WI38 (cell line): ENCODE data around the gene RNF115.
"Not testable (repeated sequence)": the region's sequence is repeated elsewhere in the genome, so short reads cannot be mapped to it uniquely, and the experiment has no call there.

Source experiments
- H3K4me3 ChIP-seq: 2 replicates; pipeline ENCODE4 v1.5.1; 2011; ENCODE audit warnings: low read depth, mild to moderate bottlenecking, control low read depth, low read length
- TF ChIP-seq, protein P1 (sequence below): IDR thresholded peaks from 2 replicates; pipeline ENCODE4 v1.5.1; 2012; ENCODE audit warnings: low read depth, mild to moderate bottlenecking, control low read depth, low read length

Gene RNF115

DNA sequence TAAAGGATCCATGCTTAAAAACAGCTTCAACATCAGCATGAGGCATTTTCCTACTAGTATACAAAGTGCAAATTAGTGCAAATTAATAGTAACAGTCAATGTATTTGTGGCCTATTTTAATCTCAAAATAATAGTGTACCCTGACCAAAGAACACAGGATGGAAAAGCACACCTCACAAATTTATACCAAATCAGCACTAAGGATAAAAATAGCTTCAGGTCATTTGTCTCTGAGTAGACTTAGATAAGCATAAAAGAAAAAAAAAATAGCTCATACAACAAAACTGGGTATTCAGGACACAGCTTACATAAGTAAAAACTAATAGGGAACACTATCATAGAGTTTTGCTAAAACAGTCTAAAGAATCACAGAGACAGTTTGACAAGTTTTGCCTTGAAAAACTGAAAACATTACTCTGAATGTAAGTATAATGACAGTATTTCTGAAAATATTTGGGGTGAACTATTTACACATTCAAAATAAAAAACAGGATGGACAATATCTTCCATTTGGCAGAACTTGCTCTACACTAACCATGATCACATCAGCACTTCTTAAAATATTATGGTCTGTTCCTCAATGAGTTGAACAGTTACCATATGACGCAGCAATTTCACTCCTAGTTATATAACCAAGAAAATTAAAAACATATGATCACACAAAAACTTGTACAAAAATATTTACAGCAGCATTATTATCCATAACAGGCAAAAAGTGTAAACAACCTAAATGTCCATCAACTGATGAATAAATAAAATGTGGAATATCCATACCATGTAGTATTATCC, 46.3 kb downstream of the RNF115 start:
- TF ChIP-seq, protein P1, sequence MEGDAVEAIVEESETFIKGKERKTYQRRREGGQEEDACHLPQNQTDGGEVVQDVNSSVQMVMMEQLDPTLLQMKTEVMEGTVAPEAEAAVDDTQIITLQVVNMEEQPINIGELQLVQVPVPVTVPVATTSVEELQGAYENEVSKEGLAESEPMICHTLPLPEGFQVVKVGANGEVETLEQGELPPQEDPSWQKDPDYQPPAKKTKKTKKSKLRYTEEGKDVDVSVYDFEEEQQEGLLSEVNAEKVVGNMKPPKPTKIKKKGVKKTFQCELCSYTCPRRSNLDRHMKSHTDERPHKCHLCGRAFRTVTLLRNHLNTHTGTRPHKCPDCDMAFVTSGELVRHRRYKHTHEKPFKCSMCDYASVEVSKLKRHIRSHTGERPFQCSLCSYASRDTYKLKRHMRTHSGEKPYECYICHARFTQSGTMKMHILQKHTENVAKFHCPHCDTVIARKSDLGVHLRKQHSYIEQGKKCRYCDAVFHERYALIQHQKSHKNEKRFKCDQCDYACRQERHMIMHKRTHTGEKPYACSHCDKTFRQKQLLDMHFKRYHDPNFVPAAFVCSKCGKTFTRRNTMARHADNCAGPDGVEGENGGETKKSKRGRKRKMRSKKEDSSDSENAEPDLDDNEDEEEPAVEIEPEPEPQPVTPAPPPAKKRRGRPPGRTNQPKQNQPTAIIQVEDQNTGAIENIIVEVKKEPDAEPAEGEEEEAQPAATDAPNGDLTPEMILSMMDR = no peak
- no peak overlapping the region for H3K4me3 ChIP-seq

DNA sequence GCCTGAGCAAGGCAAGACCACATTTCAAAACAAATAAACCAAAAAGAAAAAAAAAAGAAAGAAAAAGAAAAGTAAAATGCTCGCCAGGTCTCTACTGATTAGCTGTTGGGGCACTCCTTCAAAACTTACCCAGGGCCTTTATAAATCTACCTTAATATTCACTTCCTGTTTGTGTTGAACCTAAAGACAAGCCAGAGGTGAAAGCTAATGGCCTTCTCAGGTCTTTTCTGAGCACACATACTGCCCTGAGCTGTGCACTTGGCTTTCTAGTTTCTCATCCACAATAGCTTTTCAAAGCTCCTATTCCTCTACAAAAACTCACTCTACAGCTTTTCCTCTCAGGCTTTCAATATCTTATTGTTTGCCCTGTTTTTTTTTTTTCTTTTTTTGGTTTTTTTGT, 50.5 kb downstream of the RNF115 start:
- no peak overlapping the region for H3K4me3 ChIP-seq
- TF ChIP-seq, protein P1 = no peak

DNA sequence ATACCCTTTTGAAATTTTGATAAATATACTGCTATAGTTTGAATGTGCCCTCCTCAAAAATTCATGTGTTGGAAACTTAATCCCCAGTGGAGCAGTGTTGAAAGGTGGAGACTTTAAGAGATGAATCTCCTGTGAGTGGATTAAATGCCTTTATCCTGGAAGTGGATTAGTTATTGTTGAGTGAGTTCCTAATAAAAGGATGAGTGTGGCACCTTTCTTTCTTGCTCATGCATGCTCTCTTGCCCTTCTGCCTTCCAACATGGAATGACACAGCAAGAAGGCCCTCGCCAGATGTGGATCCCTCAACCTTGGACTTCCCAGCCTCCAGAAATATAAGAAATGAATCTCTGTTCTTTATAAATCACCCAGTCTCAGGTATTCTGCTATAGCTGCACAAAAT, 52.8 kb downstream of the RNF115 start:
- TF ChIP-seq, protein P1 = no peak
- H3K4me3 ChIP-seq = no peak overlapping the region

DNA sequence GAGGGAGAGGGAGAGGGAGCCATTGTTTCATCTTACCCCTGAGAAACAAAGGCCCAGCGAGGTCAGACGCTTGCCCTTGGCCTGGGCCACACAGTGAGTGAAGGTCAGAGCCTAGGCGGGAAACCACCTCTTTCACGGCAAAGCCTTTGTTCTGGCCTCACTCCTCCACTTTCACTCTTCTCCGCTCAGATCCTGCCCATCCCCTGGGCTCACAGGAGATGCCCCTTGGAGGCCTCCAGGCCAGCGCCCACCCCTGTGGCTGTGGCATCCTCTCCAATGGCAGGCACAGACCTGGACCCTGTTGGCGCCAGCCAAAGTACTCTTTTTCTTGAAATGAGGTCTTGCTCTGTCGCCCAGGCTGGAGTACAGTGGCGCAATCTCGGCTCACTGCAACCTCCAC, 55.9 kb downstream of the RNF115 start:
- H3K4me3 ChIP-seq = not testable (repeated sequence)

DNA sequence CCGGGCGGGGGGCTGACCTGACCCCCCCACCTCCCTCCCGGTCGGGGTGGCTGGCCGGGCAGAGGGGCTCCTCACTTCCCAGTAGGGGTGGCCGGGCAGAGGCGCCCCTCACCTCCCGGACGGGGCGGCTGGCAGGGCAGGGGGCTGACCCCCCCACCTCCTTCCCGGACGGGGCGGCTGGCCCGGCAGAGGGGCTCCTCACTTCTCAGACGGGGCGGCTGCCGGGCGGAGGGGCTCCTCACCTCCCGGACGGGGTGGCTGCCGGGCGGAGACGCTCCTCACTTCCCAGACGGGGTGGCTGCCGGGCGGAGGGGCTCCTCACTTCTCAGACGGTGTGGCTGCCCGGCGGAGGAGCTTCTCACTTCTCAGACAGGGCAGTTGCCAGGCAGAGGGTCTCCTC, 57.0 kb downstream of the RNF115 start:
- not testable (repeated sequence) for H3K4me3 ChIP-seq

DNA sequence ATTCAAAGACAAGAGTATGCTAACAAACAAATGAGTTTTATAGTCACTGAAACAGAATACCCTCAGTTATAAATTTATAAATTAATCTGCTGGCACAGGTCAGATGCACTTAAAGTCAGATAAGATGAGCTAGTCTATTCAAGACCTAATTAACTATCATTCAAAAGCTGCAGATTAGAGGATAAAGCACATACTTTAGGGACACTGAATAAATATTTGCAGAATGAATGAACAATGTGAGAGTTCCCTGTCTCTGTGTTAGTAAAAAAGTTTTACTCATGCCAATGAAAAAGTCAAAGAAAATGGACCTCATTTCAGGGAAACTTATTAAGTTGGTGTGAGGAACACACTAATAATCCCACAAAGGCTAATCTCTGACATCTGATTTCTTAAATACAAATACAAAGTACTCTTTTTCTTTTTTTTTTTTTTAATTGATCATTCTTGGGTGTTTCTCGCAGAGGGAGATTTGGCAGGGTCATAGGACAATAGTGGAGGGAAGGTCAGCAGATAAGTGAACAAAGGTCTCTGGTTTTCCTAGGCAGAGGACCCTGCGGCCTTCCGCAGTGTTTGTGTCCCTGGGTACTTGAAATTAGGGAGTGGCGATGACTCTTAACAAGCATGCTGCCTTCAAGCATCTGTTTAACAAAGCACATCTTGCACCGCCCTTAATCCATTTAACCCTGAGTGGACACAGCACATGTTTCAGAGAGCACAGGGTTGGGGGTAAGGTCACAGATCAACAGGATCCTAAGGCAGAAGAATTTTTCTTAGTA, 58.1 kb downstream of the RNF115 start:
- H3K4me3 ChIP-seq = not testable (repeated sequence)

DNA sequence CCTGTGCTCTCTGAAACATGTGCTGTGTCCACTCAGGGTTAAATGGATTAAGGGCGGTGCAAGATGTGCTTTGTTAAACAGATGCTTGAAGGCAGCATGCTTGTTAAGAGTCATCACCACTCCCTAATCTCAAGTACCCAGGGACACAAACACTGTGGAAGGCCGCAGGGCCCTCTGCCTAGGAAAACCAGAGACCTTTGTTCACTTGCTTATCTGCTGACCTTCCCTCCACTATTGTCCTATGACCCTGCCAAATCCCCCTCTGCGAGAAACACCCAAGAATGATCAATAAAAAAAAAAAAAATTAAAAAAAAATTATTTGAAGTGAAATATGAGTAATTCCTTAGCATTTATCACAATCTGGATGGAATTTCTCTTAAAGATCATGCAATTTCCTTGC, 58.8 kb downstream of the RNF115 start:
- H3K4me3 ChIP-seq = not testable (repeated sequence)

DNA sequence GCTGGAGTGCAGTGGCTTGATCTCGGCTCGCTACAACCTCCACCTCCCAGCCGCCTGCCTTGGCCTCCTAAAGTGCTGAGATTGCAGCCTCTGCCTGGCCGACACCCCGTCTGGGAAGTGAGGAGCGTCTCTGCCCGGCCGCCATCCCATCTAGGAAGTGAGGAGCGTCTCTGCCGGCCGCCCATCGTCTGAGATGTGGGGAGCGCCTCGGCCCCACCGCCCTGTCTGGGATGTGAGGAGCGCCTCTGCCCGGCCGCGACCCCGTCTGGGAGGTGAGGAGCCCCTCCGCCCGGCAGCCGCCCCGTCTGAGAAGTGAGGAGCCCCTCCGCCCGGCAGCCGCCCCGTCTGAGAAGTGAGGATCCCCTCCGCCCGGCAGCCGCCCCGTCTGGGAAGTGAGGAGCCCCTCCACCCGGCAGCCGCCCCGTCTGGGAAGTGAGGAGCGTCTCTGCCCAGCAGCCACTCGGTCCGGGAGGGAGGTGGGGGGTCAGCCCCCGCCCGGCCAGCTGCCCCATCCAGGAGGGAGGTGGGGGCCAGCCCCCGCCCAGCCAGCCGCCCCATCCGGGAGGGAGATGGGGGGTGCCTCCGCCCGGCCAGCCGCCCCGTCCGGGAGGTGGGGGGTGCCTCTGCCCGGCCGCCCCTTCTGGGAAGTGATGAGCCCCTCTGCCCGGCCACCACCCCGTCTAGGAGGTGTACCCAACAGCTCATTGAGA, 59.5 kb downstream of the RNF115 start:
- not testable (repeated sequence) for H3K4me3 ChIP-seq

DNA sequence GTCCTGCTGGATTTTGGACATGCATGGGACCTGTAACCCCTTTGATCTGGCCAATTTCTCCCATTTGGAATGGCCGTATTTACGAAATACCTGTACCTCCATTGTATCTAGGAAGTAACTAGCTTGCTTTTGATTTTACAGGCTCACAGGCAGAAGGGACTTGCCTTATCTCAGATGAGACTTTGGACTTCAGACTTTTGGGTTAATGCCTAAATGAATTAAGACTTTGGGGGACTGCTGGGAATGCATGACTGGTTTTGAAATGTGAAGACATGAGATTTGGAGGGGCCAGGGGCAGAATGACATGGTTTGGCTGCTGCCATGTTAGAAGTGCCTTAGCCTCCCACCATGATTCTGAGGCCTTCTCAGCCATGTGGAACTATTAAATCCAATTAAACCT, 61.9 kb downstream of the RNF115 start:
- not testable (repeated sequence) for H3K4me3 ChIP-seq

DNA sequence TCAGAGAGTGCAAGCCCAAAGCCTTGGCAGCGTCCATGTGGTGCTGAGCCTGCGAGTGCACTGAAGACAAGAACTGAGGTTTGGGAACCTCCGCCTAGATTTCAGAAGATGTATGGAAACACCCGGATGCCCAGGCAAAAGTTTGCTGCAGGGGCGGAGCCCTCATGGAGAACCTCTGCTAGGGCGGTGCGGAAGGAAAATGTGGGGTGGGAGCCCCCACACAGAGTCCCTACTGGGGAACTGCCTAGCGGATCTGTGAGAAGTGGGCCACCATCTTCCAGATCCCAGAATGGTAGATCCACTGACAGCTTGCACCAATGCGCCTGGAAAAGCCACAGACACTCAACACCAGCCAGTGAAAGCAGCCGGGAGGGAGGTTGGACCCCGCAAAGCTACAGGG, 62.4 kb downstream of the RNF115 start:
- H3K4me3 ChIP-seq = not testable (repeated sequence)

DNA sequence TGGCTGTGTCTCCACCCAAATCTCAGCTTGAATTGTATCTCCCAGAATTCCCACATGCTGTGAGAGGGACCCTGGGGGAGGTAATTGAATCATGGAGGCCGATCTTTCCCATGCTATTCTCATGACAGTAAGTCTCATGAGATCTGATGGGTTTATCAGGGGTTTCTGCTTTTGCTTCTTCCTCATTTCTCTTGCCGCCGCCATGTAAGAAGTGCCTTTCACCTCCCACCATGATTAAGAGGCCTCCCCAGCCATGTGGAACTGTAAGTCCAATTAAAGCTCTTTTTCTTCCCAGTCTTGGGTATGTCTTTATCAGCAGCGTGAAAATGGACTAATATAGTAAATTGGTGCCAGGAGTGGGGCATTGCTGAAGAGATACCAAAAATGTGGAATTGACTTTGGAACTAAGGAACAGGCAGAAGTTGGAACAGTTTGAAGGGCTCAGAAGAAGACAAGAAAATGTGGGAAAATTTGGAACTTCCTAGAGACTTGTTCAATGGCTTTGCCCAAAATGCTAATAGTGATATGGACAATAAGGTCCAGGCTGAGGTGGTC, 63.4 kb downstream of the RNF115 start:
- not testable (repeated sequence) for H3K4me3 ChIP-seq
